CD4-positive, alpha-beta T cell treated with Interleukin-15 for 4 hours (primary cell): Measurements from ENCODE around the gene DGKB.

ENCODE experiments used
- DNase-seq: peaks from one replicate; pipeline ENCODE4 v3.0.0-alpha.2; 2020; ENCODE audit warnings: low spot score

Gene DGKB

DNA sequence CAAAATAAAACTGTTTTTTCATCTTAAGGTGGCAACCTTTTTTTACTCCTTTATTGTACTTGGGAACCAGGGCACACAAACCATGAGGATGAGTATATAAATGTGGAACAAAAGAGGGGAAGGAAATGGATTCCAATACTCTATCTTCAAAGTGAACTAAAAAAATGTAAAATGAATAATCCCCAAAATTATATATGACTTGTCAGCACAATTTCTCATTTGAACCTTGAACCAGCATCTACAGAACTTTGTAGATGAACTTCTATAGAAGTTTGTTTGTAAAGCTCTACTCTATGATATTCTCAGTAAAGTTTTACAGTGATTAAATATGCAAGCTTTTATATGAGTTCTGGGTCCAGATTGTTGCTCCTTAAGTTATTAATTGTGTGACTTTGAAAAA is 694.8 kb downstream of the DGKB start:
- no peak for DNase-seq

DNA sequence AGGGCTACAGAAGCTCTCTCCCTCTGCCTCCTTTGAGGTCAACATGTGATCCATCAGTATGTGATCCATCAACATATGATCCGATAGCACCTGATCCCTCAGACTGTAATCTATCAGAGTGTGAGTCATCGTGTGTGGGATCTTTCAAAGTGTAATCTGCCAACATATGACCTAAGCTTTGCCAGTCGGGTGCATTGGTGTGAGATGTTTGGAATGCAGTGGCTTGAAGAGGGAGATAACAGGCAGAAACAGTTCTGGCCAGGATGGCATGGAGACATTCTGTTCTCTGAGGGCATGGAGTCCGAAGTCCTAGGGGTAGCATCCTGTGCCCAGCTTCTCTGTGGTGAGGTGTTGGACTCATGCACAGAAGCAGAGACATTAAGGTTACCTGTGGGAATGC is 695.4 kb downstream of the DGKB start:
- DNase-seq: no peak

DNA sequence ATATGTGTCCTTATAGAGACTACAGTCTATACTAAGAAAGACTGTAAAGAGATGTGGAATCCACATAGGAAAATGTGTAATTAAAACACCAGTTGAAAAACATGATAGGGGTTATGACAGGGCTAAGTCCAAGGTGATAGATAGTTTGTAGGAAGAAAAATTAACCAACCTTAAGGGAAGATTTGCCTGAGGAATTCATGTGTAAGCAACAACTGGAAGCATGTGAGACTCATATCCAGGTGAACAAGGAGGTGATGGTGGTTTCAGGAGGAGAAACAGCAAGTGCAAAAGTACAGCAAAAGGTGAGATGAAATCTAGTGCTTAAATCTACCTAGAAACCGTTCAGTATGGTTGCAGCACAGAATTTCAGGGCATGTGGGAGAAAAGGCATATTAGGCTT is 696.4 kb downstream of the DGKB start:
- no peak for DNase-seq

- DNase-seq: no peak
Observed at GRCh38 chr7:14201353-14201752, 701.2 kb downstream of the DGKB start.

DNA sequence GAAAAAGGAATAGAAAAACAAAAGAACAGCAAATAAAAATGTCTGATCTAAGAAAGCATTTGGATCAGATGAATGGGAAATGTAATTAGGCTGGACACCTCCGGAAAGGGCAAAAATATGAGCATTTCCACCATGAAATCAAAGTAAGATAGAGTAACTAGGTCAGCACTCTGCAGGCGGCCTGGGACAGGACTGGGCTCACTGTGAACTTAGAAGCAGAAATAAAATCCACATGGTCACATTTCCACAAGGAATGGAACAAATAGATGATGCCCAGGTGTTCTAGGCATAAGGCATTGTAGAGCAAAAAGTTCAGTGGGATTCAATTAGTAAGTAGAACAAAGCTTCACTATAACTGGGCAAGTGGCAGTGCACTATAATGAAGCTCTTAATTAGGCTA is 703.2 kb downstream of the DGKB start:
- DNase-seq: no peak

GRCh38 chr7:14197280-14197679 is 705.3 kb downstream of the DGKB start:
- no peak for DNase-seq

GRCh38 chr7:14196555-14196954 is 706.0 kb downstream of the DGKB start:
- no peak for DNase-seq

DNA sequence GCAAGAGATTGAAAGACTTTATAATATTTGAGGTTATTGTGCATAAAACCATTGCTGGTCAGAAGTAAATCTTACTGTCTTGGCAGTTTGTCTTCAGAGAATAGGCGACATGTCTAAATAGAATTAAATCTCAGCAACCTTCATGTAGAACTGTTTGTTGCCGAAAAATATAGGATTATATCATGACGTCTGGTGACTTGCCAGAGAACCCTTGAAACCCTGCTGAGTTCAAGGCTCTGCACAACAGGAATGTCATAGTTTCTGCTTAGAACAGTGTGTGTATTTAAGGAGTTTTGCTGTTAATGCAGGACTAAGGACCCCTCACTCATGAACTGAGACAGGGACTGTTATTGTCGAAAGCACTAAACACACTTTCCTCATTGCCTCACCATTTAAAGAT is 706.7 kb downstream of the DGKB start:
- no peak for DNase-seq

DNA sequence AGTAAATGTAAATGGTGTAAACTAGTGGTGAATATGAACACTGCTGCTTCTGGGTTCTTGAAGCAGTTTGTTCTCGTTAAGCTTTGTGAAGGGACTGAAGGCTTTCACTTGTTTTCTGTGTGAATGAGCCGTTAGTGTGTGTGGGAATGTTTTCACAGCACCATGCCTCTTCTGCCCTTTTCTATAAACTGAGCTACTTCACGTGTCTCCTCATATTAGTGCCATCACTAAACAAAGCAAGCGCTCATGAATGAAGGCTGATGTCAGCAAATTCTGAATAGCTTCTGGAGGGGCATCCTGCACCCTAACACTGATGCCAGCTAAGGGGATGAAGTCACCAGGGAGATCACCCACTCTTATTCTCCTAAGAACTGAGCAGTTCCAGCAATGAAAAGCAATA is 707.5 kb downstream of the DGKB start:
- DNase-seq: no peak

DNA sequence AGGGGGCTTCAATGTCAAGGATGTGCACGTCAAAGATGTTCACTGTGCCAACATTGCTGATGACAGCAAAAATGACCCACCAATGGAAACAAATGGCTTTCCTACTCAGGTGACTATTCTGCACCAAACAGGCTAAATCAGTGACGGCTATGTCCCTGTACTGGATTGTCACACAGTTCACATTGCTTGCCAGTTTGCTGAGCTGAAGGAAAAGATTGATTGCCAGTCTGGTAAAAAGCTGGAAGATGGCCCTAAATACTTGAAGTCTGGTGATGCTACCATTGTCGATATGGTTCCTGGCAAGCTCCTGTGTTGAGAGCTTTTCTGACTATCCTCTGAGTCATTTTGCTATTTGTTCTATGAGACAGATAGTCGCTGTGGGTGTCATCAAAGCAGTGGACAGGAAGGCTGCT is 710.9 kb downstream of the DGKB start:
- no peak for DNase-seq

- no peak for DNase-seq
Observed at GRCh38 chr7:14184292-14184864, 718.2 kb downstream of the DGKB start.

GRCh38 chr7:14179781-14180180 is 722.8 kb downstream of the DGKB start:
- DNase-seq: no peak

DNA sequence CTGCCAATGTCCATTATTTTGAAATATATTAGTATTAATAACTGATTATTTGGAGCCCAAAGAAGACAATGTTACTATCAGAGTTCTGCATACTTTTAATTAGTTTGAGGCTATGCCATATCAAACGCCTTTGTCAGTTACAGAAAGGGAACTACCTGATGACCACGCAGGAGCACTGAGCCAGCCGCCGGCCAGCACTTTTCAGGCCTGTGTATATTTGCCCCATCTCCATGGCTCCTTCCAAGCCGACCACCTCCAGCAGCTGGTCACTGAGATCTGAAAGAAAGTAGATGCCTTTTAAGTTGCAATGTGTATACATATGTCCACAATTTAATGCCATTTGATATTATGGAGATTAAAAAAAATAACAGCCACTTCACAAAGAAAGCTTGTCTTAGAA is 724.7 kb downstream of the DGKB start:
- no peak for DNase-seq

GRCh38 chr7:14170872-14171271 is 731.7 kb downstream of the DGKB start:
- DNase-seq: no peak

DNA sequence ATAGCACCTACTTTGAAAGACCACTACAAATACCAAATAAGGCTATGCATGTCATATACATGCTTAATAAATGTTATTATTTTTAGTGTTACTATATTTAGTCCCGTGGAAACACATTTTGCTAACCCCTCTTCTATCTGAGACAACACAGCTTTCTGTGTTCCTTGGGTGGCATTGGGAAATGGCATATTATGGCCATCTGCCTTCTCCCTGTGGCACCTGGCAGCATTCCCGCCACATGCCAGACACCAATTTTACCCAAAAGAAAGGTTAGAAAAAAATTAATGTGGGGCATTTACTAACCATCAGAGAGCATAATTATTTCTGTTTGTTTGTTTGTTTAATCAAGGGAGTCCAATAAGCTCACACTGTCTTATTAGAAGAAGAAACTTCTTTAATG is 744.4 kb downstream of the DGKB start:
- no peak for DNase-seq

GRCh38 chr7:14156436-14156835 is 746.1 kb downstream of the DGKB start:
- no peak for DNase-seq

GRCh38 chr7:14148974-14149373 is 753.6 kb downstream of the DGKB start:
- DNase-seq: no peak

GRCh38 chr7:14147532-14147931 is 755.0 kb downstream of the DGKB start:
- no peak for DNase-seq

GRCh38 chr7:14144538-14144937 is 758.0 kb downstream of the DGKB start:
- no peak for DNase-seq

GRCh38 chr7:14144109-14144508 is 758.4 kb downstream of the DGKB start:
- DNase-seq: no peak

GRCh38 chr7:14137676-14138075 is 764.9 kb downstream of the DGKB start:
- no peak for DNase-seq

DNA sequence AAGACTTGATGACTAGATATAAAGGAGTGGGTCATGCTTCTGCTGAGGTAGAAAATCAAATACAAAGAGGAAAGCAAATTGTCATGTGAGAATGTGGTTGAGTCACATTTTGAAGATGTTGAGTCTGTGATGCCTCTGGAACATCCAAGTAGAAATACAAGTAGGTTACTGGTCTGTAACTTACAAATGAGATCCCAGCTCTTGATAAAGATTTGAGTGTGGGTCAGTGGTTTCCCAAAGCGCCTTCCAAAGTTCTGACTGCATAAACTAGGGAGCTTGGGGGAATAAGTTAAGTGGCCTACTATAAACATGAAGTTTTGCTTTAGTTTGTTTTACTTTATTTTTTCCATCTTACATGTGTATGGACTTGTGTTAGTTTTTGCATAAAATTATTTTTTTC is 768.8 kb downstream of the DGKB start:
- DNase-seq: no peak

DNA sequence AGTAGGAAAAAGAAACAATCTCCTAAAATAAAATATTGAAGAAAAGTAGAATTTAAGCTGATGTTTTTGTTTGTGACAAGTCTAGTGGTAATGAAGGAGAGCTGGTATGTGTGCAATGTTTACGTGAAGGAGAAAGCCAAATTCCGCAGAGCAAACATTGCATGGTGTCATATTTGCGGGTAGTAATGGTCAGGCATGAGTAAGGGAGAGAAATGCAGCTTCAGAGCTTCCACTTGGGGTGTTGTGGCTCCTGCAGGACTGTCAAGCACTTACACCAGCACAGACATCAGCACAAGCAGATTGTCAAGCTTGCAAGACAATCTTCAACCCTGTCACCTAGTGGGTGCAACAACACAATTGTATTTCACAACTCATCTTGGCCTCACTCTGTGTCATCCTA is 776.6 kb downstream of the DGKB start:
- DNase-seq: no peak

- no peak for DNase-seq
Observed at GRCh38 chr7:14124716-14125115, 777.8 kb downstream of the DGKB start.

DNA sequence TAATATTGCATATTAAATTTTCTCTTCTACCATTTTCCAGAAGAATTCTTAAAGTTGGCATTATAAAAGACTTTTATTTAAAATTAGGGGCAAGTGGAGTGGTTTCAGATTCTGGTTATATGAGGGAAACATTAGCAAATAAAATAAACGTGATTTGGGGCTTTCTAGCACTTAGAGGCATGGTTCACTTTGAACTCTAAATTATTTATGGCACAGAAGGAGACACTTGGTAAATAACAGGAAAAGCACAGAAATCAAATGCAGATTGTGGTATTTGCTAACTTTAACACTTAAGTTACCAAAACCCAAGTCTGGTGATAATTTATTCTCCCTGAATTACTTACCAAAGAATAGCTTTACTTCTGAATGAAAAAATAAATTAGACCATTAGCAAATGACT is 778.6 kb downstream of the DGKB start:
- no peak for DNase-seq
